Smooth muscle cell (in vitro differentiated cells): ENCODE measurements around the gene LRCH1. TPM values are rescaled to one million over a fixed set of nuclear protein-coding genes. Genes with fewer than 3 reads are reported as not detected.

ENCODE experiments used
- DNase-seq: peaks from one replicate; lab custom pipeline; 2025; ENCODE audit not compliant: unreplicated experiment; lab: John Stamatoyannopoulos, UW
- H2AFZ ChIP-seq: fragments of 200-600 bp; sonication (generic); 2 replicates; pipeline ENCODE4 v1.6.0; 2016; ENCODE audit warnings: antibody characterized with exemption, low read depth, mild to moderate bottlenecking
- H3F3A ChIP-seq: fragments of 200-600 bp; sonication (generic); 2 replicates; pipeline ENCODE4 v1.6.0; 2017; ENCODE audit warnings: antibody characterized with exemption, low read depth
- H3K27ac ChIP-seq: fragments of 200-600 bp; sonication (generic); 2 replicates; pipeline ENCODE4 v1.5.1; 2016; ENCODE audit warnings: low read depth, mild to moderate bottlenecking
- H3K27me3 ChIP-seq: fragments of 200-600 bp; sonication (generic); 2 replicates; pipeline ENCODE4 v1.6.1; 2016; ENCODE audit warnings: low read depth, mild to moderate bottlenecking
- H3K36me3 ChIP-seq: fragments of 200-600 bp; sonication (generic); 2 replicates; pipeline ENCODE4 v1.5.1; 2016; ENCODE audit warnings: low read depth
- H3K4me1 ChIP-seq: fragments of 200-600 bp; sonication (generic); 2 replicates; pipeline ENCODE4 v1.5.1; 2016; ENCODE audit warnings: low read depth
- H3K4me2 ChIP-seq: fragments of 200-600 bp; sonication (generic); 2 replicates; pipeline ENCODE4 v1.6.0; 2016; ENCODE audit warnings: mild to moderate bottlenecking
- H3K4me3 ChIP-seq: fragments of 200-600 bp; sonication (generic); 2 replicates; pipeline ENCODE4 v1.5.1; 2016; ENCODE audit warnings: mild to moderate bottlenecking
- H3K79me2 ChIP-seq: fragments of 200-600 bp; sonication (generic); 2 replicates; pipeline ENCODE4 v1.6.0; 2016; ENCODE audit warnings: low read depth, mild to moderate bottlenecking
- H3K9ac ChIP-seq: fragments of 200-600 bp; sonication (generic); 2 replicates; pipeline ENCODE4 v1.6.0; 2016; ENCODE audit warnings: low read depth
- H3K9me3 ChIP-seq: fragments of 200-600 bp; sonication (generic); replicated peaks from 2 replicates; pipeline ENCODE4 v1.5.1; 2016; ENCODE audit warnings: low read depth
- H4K20me1 ChIP-seq: fragments of 200-600 bp; sonication (generic); 2 replicates; pipeline ENCODE4 v1.6.0; 2016; ENCODE audit warnings: low read depth
- WGBS: methylation state at CpG from one replicate; pipeline ENCODE4 v1.1.7; 2016; ENCODE audit warnings: low lambda C conversion rate; 5-methylcytosine and 5-hydroxymethylcytosine counted together
- polyA plus RNA-seq: library from polyadenylated mRNA; unstranded; fragments of >200 nt; fragmentation: Nextera tagmentation; extraction: Ambion mirVana; gene quantifications from 2 replicates; pipeline ENCODE4 v1.2.1, GENCODE V29; 2016
- total RNA-seq: library from RNA; depleted of rRNA; stranded (reverse); fragments of >200 nt; gene quantifications from 2 replicates; pipeline ENCODE4 v1.2.3, GENCODE V29; 2014
- TF ChIP-seq, protein P1 (sequence below): fragments of 200-600 bp; sonication (generic); IDR thresholded peaks from 2 replicates; pipeline ENCODE4 v1.5.1; 2017; ENCODE audit warnings: borderline replicate concordance, mild to moderate bottlenecking, antibody characterized with exemption; ENCODE audit not compliant: insufficient read depth, poor library complexity, severe bottlenecking

Gene LRCH1
- total and polyA plus RNA-seq, 2 experiments from 2014 or later: 9.4 to 27.7 TPM

GRCh38 chr13:46756977-46757376, 204.0 kb downstream of the LRCH1 start:
- no peak overlapping the region for H3K9ac ChIP-seq
- 60% methylated on average over 4 of the region's 4 CpGs for WGBS
- H3F3A ChIP-seq: no peaks in the 10 kb centered on the region
- H3K4me2 ChIP-seq: no peak overlapping the region
- no peak for DNase-seq
- no peaks in the 10 kb centered on the region for H3K27me3 ChIP-seq
- TF ChIP-seq, protein P1, sequence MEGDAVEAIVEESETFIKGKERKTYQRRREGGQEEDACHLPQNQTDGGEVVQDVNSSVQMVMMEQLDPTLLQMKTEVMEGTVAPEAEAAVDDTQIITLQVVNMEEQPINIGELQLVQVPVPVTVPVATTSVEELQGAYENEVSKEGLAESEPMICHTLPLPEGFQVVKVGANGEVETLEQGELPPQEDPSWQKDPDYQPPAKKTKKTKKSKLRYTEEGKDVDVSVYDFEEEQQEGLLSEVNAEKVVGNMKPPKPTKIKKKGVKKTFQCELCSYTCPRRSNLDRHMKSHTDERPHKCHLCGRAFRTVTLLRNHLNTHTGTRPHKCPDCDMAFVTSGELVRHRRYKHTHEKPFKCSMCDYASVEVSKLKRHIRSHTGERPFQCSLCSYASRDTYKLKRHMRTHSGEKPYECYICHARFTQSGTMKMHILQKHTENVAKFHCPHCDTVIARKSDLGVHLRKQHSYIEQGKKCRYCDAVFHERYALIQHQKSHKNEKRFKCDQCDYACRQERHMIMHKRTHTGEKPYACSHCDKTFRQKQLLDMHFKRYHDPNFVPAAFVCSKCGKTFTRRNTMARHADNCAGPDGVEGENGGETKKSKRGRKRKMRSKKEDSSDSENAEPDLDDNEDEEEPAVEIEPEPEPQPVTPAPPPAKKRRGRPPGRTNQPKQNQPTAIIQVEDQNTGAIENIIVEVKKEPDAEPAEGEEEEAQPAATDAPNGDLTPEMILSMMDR: no peak
- H3K9me3 ChIP-seq: no peaks in the 10 kb centered on the region
- H2AFZ ChIP-seq: no peak overlapping the region
- no peaks in the 10 kb centered on the region for H3K36me3 ChIP-seq
- H3K4me3 ChIP-seq: no peak overlapping the region
- no peaks in the 10 kb centered on the region for H4K20me1 ChIP-seq
- H3K27ac ChIP-seq: no peak overlapping the region
- no peaks in the 10 kb centered on the region for H3K4me1 ChIP-seq
- H3K79me2 ChIP-seq: no peaks in the 10 kb centered on the region

DNA sequence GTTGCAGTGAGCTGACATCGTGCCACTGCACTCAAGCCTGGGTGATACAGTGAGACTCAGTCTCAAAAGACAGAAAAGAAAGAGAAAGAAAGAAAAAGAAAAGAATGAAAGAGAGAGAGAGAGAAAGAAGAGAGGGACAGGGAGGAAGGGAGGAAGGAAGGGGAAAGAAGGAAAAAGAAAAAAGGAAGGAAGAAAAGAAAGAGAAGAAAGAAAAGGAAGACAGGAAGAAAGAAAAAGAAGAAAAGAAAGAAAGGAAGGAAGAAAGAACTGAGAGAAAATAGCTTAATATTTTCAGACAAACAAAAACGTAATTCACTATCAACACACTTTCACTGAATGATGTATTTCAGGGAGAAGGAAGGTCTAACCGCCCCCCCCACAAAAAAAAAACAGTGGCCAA, 204.7 kb downstream of the LRCH1 start:
- 98% methylated on average over 3 of the region's 3 CpGs for WGBS
- Histone ChIP-seq H3K79me2 (no peaks in the 10 kb centered on the region), H3F3A (no peaks in the 10 kb centered on the region), H3K27me3 (no peaks in the 10 kb centered on the region), H3K4me1 (no peaks in the 10 kb centered on the region), H3K4me3 (no peak overlapping the region), H2AFZ (no peak overlapping the region), H3K4me2 (no peak overlapping the region), H3K9me3 (no peaks in the 10 kb centered on the region), H4K20me1 (no peaks in the 10 kb centered on the region), H3K36me3 (no peaks in the 10 kb centered on the region), H3K9ac (no peak overlapping the region), H3K27ac (no peak overlapping the region)
- TF ChIP-seq, protein P1: no peak
- DNase-seq: no peak

GRCh38 chr13:46759846-46760245, 206.9 kb downstream of the LRCH1 start:
- no peaks in the 10 kb centered on the region for H4K20me1 ChIP-seq
- H3K4me1 ChIP-seq: no peaks in the 10 kb centered on the region
- no peaks in the 10 kb centered on the region for H3K27me3 ChIP-seq
- no peak overlapping the region for H2AFZ ChIP-seq
- no peak overlapping the region for H3K4me3 ChIP-seq
- no peak overlapping the region for H3K27ac ChIP-seq
- H3K4me2 ChIP-seq: no peak overlapping the region
- TF ChIP-seq, protein P1: no peak
- no peaks in the 10 kb centered on the region for H3F3A ChIP-seq
- no peaks in the 10 kb centered on the region for H3K36me3 ChIP-seq
- DNase-seq: no peak
- H3K9me3 ChIP-seq: no peaks in the 10 kb centered on the region
- WGBS: 41% methylated on average over 2 of the region's 2 CpGs
- H3K9ac ChIP-seq: no peak overlapping the region
- H3K79me2 ChIP-seq: no peaks in the 10 kb centered on the region

DNA sequence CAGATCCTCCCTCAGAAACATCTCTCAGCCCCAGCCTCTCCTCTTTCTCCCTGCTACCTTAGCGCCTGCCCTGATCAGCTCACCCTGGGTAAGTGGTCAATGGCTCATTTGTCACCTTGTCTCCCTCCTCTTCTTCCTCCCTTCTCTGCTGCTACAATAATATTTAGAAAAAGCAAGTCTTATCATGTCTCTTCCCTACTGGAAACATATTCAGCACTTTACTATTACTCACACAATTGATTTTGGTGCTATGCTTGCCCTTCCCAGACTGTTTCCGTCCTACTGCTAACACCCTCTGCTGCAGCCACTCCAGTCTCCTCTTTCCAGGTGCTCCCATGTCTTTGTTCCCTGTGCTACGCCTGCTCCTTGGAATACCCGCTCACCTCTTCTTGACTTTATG, 208.2 kb downstream of the LRCH1 start:
- no peak overlapping the region for H3K4me2 ChIP-seq
- 99% methylated on average over 4 of the region's 4 CpGs for WGBS
- H3K27ac ChIP-seq: no peak overlapping the region
- H3K27me3 ChIP-seq: no peaks in the 10 kb centered on the region
- no peak overlapping the region for H3K4me3 ChIP-seq
- no peaks in the 10 kb centered on the region for H4K20me1 ChIP-seq
- no peak overlapping the region for H3K9ac ChIP-seq
- TF ChIP-seq, protein P1: no peak
- no peaks in the 10 kb centered on the region for H3F3A ChIP-seq
- no peaks in the 10 kb centered on the region for H3K36me3 ChIP-seq
- H3K4me1 ChIP-seq: no peaks in the 10 kb centered on the region
- H3K9me3 ChIP-seq: no peaks in the 10 kb centered on the region
- H2AFZ ChIP-seq: no peak overlapping the region
- DNase-seq: no peak
- H3K79me2 ChIP-seq: no peaks in the 10 kb centered on the region
